SK-N-MC (cell line): ENCODE results near the gene NSUN5.

Experiments used
- EZH2 ChIP-seq: fragments of 200-600 bp; sonication (generic); IDR thresholded peaks from one replicate; pipeline ENCODE4 v1.6.1; 2017; ENCODE audit warnings: antibody characterized with exemption
- FOXP2 ChIP-seq: optimal IDR thresholded peaks from 2 replicates; pipeline ENCODE3; 2011; ENCODE audit warnings: mild to moderate bottlenecking, moderate library complexity; ENCODE audit not compliant: insufficient read depth; ENCODE audit errors: extremely low read length, control extremely low read depth
- POLR2AphosphoS5 ChIP-seq: IDR thresholded peaks from 2 replicates; pipeline ENCODE4 v1.6.1; 2012; ENCODE audit warnings: mild to moderate bottlenecking, low read depth, low read length, borderline replicate concordance

- TF ChIP-seq EZH2 (no peak), POLR2AphosphoS5 (no peak), FOXP2 (no peak)
Observed at GRCh38 chr7:73304071-73304470, 4.6 kb downstream of the NSUN5 start.
